Activated CD8-positive, alpha-beta T cell treated with anti-CD3 and anti-CD28 coated beads, Interleukin-2, amount 10 ng/mL, durations not matched to agents 7 days and 5 days (primary cell): ENCODE measurements around the gene CST2. TPM values are rescaled to one million over a fixed set of nuclear protein-coding genes. Genes with fewer than 3 reads are reported as not detected.
"Not testable (repeated sequence)": the region's sequence is repeated elsewhere in the genome, so short reads cannot be mapped to it uniquely, and the experiment has no call there.

Experiments used
- ATAC-seq: fragments of 150-1000 bp; cut with Tn5 transposase; one replicate; pipeline ENCODE4 v1.10.0; 2021; ENCODE audit warnings: moderate library complexity
- CTCF ChIA-PET: fragments of 350-600 bp; sonication (Branson Sonifier 250); formaldehyde crosslinking; loops from one replicate; lab custom pipeline; 2021; ENCODE audit warnings: antibody characterized with exemption; lab: Charles Lee
- POLR2A ChIA-PET: fragments of 350-600 bp; sonication (Branson Sonifier 250); formaldehyde crosslinking; loops from one replicate; lab custom pipeline; 2021; ENCODE audit warnings: antibody characterized with exemption; lab: Charles Lee
- DNase-seq: peaks from one replicate; pipeline ENCODE4 v3.0.0-alpha.2; 2020
- H3K27ac Mint-ChIP-seq: one replicate; pipeline ENCODE4 v1.8.0; 2021; ENCODE audit warnings: mild to moderate bottlenecking, mixed read lengths
- H3K27me3 Mint-ChIP-seq: one replicate; pipeline ENCODE4 v1.8.0; 2021; ENCODE audit warnings: low read depth, mixed read lengths
- H3K36me3 Mint-ChIP-seq: one replicate; pipeline ENCODE4 v1.8.0; 2021; ENCODE audit warnings: low read depth, mixed read lengths
- H3K4me1 Mint-ChIP-seq: one replicate; pipeline ENCODE4 v1.8.0; 2021; ENCODE audit warnings: low read depth, mixed read lengths
- H3K4me3 Mint-ChIP-seq: one replicate; pipeline ENCODE4 v1.8.0; 2021; ENCODE audit warnings: mild to moderate bottlenecking, mixed read lengths
- H3K9me3 Mint-ChIP-seq: one replicate; pipeline ENCODE4 v1.8.0; 2022; ENCODE audit warnings: mixed read lengths; ENCODE audit not compliant: insufficient read depth
- total RNA-seq, 2 experiments: library from RNA; stranded (reverse); gene quantifications; one replicate each; pipeline ENCODE4 v1.2.3, GENCODE V29; 2021

The CST2 gene, protein sequence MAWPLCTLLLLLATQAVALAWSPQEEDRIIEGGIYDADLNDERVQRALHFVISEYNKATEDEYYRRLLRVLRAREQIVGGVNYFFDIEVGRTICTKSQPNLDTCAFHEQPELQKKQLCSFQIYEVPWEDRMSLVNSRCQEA
- total RNA-seq: not detected

DNA sequence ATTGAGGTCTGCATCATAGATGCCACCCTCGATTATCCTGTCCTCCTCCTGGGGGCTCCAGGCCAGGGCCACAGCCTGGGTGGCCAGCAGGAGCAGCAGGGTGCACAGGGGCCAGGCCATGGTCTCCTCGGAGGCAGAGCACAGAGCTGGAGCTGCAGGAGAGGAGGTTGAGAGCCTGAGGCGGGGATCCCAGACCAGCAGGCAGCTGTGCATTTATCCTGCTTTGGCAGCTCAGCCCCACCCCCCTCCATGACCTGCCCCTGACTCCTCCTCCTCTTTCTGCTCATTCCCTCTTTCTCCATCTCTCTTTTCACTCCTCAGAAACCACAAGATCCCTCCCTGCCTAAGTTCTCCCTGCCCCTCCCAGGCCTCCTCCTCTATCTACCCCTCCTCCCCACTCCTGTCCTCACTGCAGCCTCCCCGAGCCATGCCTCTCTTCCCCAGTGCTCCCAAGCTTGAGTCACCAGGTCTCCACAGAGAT, at the start of gene CST2:
TSS of gene CST2 (minus strand) at position 189 of the 481 bp plus-strand sequence. CDS start at position 120, 69 bp downstream.
- H3K27me3 Mint-ChIP-seq: no peaks in the 10 kb centered on the region
- H3K4me3 Mint-ChIP-seq: no peak within 1 kb of the TSS
- DNase-seq: no peak
- no peaks in the 10 kb centered on the region for H3K4me1 Mint-ChIP-seq
- H3K27ac Mint-ChIP-seq: no peak within 1 kb of the TSS
- H3K36me3 Mint-ChIP-seq: no peaks in the 10 kb centered on the region
- POLR2A ChIA-PET: no interaction called here
- no peaks in the 10 kb centered on the region for H3K9me3 Mint-ChIP-seq
- CTCF ChIA-PET: no interaction called here
- no peak for ATAC-seq

GRCh38 chr20:23875606-23876237, 49.2 kb upstream of the CST2 start:
- Mint-ChIP-seq H3K36me3 (no peaks in the 10 kb centered on the region), H3K9me3 (no peaks in the 10 kb centered on the region), H3K27ac (no peak overlapping the region), H3K27me3 (peaks cover 4% of the 10 kb centered on the region), H3K4me1 (peaks cover 2% of the 10 kb centered on the region), H3K4me3 (no peak overlapping the region)
- CTCF ChIA-PET: no interaction called here
- POLR2A ChIA-PET: no interaction called here
- no peak for DNase-seq
- no peak for ATAC-seq

- DNase-seq (no peak), ATAC-seq (no peak)
- peaks cover 2% of the 10 kb centered on the region for H3K4me1 Mint-ChIP-seq
- no peaks in the 10 kb centered on the region for H3K36me3 Mint-ChIP-seq
- H3K27ac Mint-ChIP-seq: no peak overlapping the region
- CTCF ChIA-PET: no interaction called here
- POLR2A ChIA-PET: no interaction called here
- peaks cover 4% of the 10 kb centered on the region for H3K27me3 Mint-ChIP-seq
- H3K4me3 Mint-ChIP-seq: no peak overlapping the region
- H3K9me3 Mint-ChIP-seq: no peaks in the 10 kb centered on the region
Observed at GRCh38 chr20:23874747-23875146, 48.2 kb upstream of the CST2 start.

GRCh38 chr20:23873370-23874015, 47.0 kb upstream of the CST2 start:
- POLR2A ChIA-PET: no interaction called here
- Mint-ChIP-seq H3K4me1 (peaks cover 2% of the 10 kb centered on the region), H3K4me3 (no peak overlapping the region), H3K36me3 (no peaks in the 10 kb centered on the region), H3K27ac (no peak overlapping the region), H3K9me3 (no peaks in the 10 kb centered on the region), H3K27me3 (peaks cover 6% of the 10 kb centered on the region)
- CTCF ChIA-PET: interaction anchor here (1.3 kb wide), 1 partner anchor 64 kb away, joined by 3 read pairs; no protein-coding TSS in a partner anchor
- ATAC-seq (no peak), DNase-seq (no peak)

DNA sequence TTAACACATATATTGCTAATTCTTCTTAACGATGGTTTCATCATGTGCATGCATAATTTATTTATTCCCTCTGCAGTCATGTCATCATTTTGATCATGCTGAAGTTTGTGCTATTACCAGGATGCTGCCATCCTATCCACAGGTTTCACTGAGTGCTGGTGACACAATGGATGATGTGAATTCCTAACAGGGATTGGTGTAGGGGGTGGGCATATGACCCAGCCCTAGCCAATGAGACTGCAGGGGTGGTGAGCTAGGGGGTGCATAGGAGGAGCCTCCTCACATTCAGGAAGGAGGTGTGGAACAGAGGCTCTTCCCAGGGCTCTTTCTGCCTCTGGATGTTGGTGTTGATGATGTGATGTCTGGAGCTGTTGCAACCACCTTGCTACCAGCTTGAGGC, 45.5 kb upstream of the CST2 start:
- POLR2A ChIA-PET: no interaction called here

DNA sequence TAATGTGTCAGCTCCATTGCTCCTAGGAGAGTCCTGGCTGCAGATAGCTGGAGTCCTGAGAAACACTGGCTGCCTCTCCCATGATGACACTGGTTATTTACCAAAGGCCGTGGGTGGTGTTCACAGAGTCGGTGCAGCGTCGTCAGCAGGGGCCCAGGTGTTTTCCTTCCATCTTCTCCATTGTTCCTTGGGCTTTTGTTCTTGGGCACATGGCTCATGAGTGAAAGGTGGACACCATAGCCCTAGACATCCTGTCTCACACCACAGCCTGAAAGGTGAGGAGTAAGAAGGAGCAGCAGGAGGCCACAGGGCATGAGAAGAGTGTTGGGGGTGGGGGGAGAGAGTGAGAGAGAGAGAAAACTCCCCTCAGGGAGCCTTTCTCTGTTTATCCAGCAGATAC, 43.9 kb upstream of the CST2 start:
- ATAC-seq: no peak
- CTCF ChIA-PET: no interaction called here
- H3K9me3 Mint-ChIP-seq: no peaks in the 10 kb centered on the region
- POLR2A ChIA-PET: no interaction called here
- no peak overlapping the region for H3K27ac Mint-ChIP-seq
- no peak overlapping the region for H3K4me3 Mint-ChIP-seq
- peaks cover 2% of the 10 kb centered on the region for H3K4me1 Mint-ChIP-seq
- DNase-seq: no peak
- H3K36me3 Mint-ChIP-seq: no peaks in the 10 kb centered on the region
- peaks cover 19% of the 10 kb centered on the region for H3K27me3 Mint-ChIP-seq

More for the DNA sequence above, 45.5 kb upstream of the CST2 start:
- Mint-ChIP-seq H3K9me3 (no peaks in the 10 kb centered on the region), H3K27ac (no peak overlapping the region), H3K4me1 (peaks cover 2% of the 10 kb centered on the region), H3K27me3 (peaks cover 14% of the 10 kb centered on the region), H3K4me3 (no peak overlapping the region), H3K36me3 (no peaks in the 10 kb centered on the region)
- DNase-seq (no peak), ATAC-seq (no peak)
- CTCF ChIA-PET: no interaction called here

DNA sequence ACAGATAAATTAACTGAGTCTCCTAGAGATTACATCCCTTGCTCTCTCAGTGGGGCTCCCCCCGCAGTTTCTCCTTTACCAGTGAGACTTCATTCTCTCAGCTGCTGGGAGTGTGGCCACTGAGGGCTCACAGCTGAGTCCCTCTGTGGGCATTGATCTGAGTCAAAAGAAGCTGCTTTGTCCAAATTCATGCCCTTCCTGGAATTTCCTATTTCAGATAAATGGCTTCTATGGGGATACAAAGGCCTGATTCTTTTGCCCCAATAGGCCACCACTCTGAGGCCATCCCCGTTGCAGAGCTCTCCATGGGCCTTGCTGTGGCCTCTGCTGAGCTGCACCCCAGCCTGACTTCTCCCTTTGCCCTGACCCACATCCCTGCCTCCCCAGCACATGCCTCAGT, 43.0 kb upstream of the CST2 start:
- Mint-ChIP-seq H3K27me3 (peaks cover 19% of the 10 kb centered on the region), H3K4me1 (no peaks in the 10 kb centered on the region), H3K36me3 (no peaks in the 10 kb centered on the region), H3K27ac (no peak overlapping the region), H3K9me3 (no peaks in the 10 kb centered on the region), H3K4me3 (no peak overlapping the region)
- ATAC-seq (no peak), DNase-seq (no peak)
- CTCF ChIA-PET: no interaction called here
- POLR2A ChIA-PET: no interaction called here

- peaks cover 18% of the 10 kb centered on the region for H3K27me3 Mint-ChIP-seq
- H3K4me3 Mint-ChIP-seq: no peak overlapping the region
- H3K27ac Mint-ChIP-seq: no peak overlapping the region
- ATAC-seq (no peak), DNase-seq (no peak)
- no peaks in the 10 kb centered on the region for H3K4me1 Mint-ChIP-seq
- ChIA-PET POLR2A (interaction anchor here (0.7 kb wide), 1 partner anchor 1262 kb away, joined by 4 read pairs; no protein-coding TSS in a partner anchor), CTCF (no interaction called here)
- H3K36me3 Mint-ChIP-seq: no peaks in the 10 kb centered on the region
- no peaks in the 10 kb centered on the region for H3K9me3 Mint-ChIP-seq
Observed at GRCh38 chr20:23868321-23868720, 41.8 kb upstream of the CST2 start.

- Mint-ChIP-seq H3K36me3 (no peaks in the 10 kb centered on the region), H3K27ac (no peak overlapping the region), H3K27me3 (peaks cover 19% of the 10 kb centered on the region), H3K9me3 (no peaks in the 10 kb centered on the region), H3K4me3 (no peak overlapping the region), H3K4me1 (no peaks in the 10 kb centered on the region)
- ATAC-seq (no peak), DNase-seq (no peak)
- ChIA-PET POLR2A (interaction anchor here (0.7 kb wide), 1 partner anchor 1263 kb away, joined by 4 read pairs; no protein-coding TSS in a partner anchor), CTCF (no interaction called here)
Observed at GRCh38 chr20:23867152-23867776, 40.7 kb upstream of the CST2 start.

DNA sequence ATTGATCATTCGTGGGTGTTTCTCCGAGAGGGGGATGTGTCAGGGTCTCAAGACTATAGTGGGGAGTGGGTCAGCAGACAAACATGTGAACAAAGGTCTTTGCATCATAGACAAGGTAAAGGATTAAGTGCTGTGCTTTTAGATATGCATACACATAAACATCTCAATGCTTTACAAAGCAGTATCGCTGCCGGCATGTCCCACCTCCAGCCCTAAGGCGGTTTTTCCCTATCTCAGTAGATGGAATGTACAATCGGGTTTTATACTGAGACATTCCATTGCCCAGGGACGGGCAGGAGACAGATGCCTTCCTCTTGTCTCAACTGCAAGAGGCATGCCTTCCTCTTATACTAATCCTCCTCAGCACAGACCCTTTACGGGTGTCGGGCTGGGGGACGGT, 34.2 kb upstream of the CST2 start:
- H3K9me3 Mint-ChIP-seq, POLR2A ChIA-PET, CTCF ChIA-PET, H3K36me3 Mint-ChIP-seq, DNase-seq, H3K4me3 Mint-ChIP-seq, H3K27me3 Mint-ChIP-seq, H3K27ac Mint-ChIP-seq, ATAC-seq, H3K4me1 Mint-ChIP-seq: not testable (repeated sequence)

DNA sequence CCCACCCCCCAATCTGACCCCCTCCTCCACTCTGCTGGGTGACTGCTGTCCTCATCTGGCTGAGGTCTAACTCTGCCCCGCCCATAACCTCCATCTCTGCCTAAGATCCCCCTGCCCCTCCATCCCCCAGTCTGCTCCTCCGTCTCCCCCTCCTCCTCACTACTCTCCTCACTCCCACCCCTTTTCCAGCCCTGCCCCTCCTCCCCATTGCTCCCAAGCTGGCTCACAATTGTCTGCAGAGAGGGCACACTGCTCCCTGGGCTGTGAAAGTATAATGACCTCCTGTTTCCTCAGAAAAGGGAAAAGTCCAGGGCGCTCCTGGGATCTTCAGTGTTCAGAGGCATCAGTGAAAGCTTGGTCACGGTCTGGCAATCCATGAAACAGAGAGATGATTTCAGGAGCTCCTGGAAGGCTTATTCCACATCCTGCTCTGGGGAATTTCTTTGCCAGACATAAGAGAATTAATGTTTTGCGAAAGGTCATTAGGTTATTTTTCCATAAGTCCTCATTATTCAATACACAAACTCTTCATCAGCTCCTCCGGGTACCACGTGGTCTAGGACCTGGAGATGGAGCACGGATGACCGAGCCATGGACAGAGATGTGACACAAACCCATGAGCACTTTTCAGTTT, 31.6 kb upstream of the CST2 start:
- no peak for DNase-seq
- ATAC-seq: no peak
- no peaks in the 10 kb centered on the region for H3K4me1 Mint-ChIP-seq

More for the DNA sequence above, 31.6 kb upstream of the CST2 start:
- Mint-ChIP-seq H3K27ac (no peak overlapping the region), H3K27me3 (peaks cover 5% of the 10 kb centered on the region), H3K36me3 (no peaks in the 10 kb centered on the region), H3K4me3 (no peak overlapping the region), H3K9me3 (no peaks in the 10 kb centered on the region)
- ChIA-PET CTCF (interaction anchor here (1.0 kb wide), 1 partner anchor 27 kb away, joined by 4 read pairs; no protein-coding TSS in a partner anchor), POLR2A (no interaction called here)
